Lung (tissue), 12 donors: ENCODE results near the gene PES1. TPM values are rescaled to one million over a fixed set of nuclear protein-coding genes. Genes with fewer than 3 reads are reported as not detected.
"Not testable (repeated sequence)": the region's sequence is repeated elsewhere in the genome, so short reads cannot be mapped to it uniquely, and the experiment has no call there.

Experiments
- ATAC-seq: fragments of 200-7000 bp; cut with Tn5 transposase; one replicate; pipeline ENCODE4 v1.9.1; 2020; ENCODE audit warnings: moderate number of reproducible peaks; ENCODE audit not compliant: insufficient read depth, low FRiP score
- DNase-seq, 3 donors: peaks; one replicate each; pipeline ENCODE4 v3.0.0-alpha.2; 2013 to 2017
- H3K27ac ChIP-seq, 2 donors: one replicate each; pipeline ENCODE4 v1.5.1; 2013; ENCODE audit warnings: mild to moderate bottlenecking in 2 of 2, moderate library complexity in 2 of 2, control low read depth in 1 of 2, inconsistent platforms in 1 of 2, low read depth in 1 of 2, low read length in 1 of 2
- H3K27me3 ChIP-seq, 3 donors: one replicate each; pipeline ENCODE4 v1.5.1; 2013; ENCODE audit warnings: low read length in 2 of 3; ENCODE audit not compliant: control insufficient read depth in 3 of 3, insufficient read depth in 3 of 3
- H3K36me3 ChIP-seq, 4 donors: one replicate each; pipeline ENCODE4 v1.5.1; 2013; ENCODE audit warnings: low read length in 4 of 4, mild to moderate bottlenecking in 1 of 4, moderate library complexity in 1 of 4; ENCODE audit not compliant: control insufficient read depth in 4 of 4, insufficient read depth in 4 of 4
- H3K4me1 ChIP-seq, 5 donors: one replicate each; pipeline ENCODE4 v1.5.1; 2013; ENCODE audit warnings: low read length in 5 of 5, mild to moderate bottlenecking in 2 of 5, moderate library complexity in 1 of 5; ENCODE audit not compliant: control insufficient read depth in 5 of 5, insufficient read depth in 5 of 5
- H3K4me3 ChIP-seq: one replicate; pipeline ENCODE4 v1.5.1; 2013; ENCODE audit warnings: mild to moderate bottlenecking, control low read depth, moderate library complexity
- H3K9ac ChIP-seq, 2 donors: one replicate each; pipeline ENCODE4 v1.5.1; 2013; ENCODE audit warnings: low read length in 2 of 2, control low read depth in 1 of 2; ENCODE audit not compliant: insufficient read depth in 1 of 2
- H3K9me3 ChIP-seq, 4 donors: one replicate each; pipeline ENCODE4 v1.5.1; 2013; ENCODE audit warnings: low read length in 3 of 4, mild to moderate bottlenecking in 1 of 4, moderate library complexity in 1 of 4; ENCODE audit not compliant: control insufficient read depth in 4 of 4, insufficient read depth in 3 of 4
- CTCF ChIP-seq: IDR thresholded peaks from 2 replicates; pipeline ENCODE4 v1.5.1; 2012; ENCODE audit warnings: mild to moderate bottlenecking; ENCODE audit errors: control extremely low read depth, extremely low read depth
- WGBS, 2 donors: extraction: QIAGEN DNeasy Blood & Tissue Kit; methylation state at CpG; one replicate each; pipeline ENCODE4 v1.1.7; 2013; 5-methylcytosine and 5-hydroxymethylcytosine counted together
- polyA plus RNA-seq, 2 donors: library from polyadenylated mRNA; stranded (reverse); fragments of 200-250 nt; gene quantifications; one replicate each; pipeline ENCODE4 v1.2.1, GENCODE V29; 2013
- total RNA-seq, 2 donors: library from RNA; depleted of rRNA in 1 of 2; stranded (reverse); fragments of >200 nt in 1 of 2; gene quantifications; one replicate each; pipeline ENCODE4 v1.2.1, GENCODE V29; 2014 to 2021
- donor health status: control.
- donor health status: control.
- donor health status: Bipolar disorder and iron deficiency.
- donor health status: healthy.
- donor health status: DM: yes; HTN: yes; CAD: no.

PES1 gene
- total and polyA plus RNA-seq, 4 donors, result 34.4 to 77.2 (median 72.7) TPM

- peaks cover 0 to 2% (median 0%) of the 10 kb centered on the region in 4 donors for H3K9me3 ChIP-seq
- no peak for TF ChIP-seq CTCF
- ATAC-seq, result no peak
- no peak overlapping the region for H3K4me3 ChIP-seq
- peaks cover 0 to 7% (median 0%) of the 10 kb centered on the region in 5 donors for H3K4me1 ChIP-seq
- H3K27ac ChIP-seq, result no peak overlapping the region
- no peak for DNase-seq
- H3K36me3 ChIP-seq, result no peaks in the 10 kb centered on the region
- 84 to 85% methylated on average over 12 of the region's 12 CpGs for WGBS, 2 donors
- H3K9ac ChIP-seq, result no peak overlapping the region
- no peaks in the 10 kb centered on the region for H3K27me3 ChIP-seq
Measured at GRCh38 chr22:30542811-30543188, 48.9 kb downstream of the PES1 start.

GRCh38 chr22:30541961-30542810 lies 49.5 kb downstream of the PES1 start:
- 4 to 5% methylated on average over 49 to 64 of the region's 64 CpGs for WGBS, 2 donors
- H3K4me1 ChIP-seq, result peaks cover 0 to 7% (median 0%) of the 10 kb centered on the region in 5 donors
- no peak overlapping the region for H3K9ac ChIP-seq
- TF ChIP-seq CTCF, result no peak
- no peaks in the 10 kb centered on the region for H3K27me3 ChIP-seq
- no peaks in the 10 kb centered on the region for H3K36me3 ChIP-seq
- H3K27ac ChIP-seq, result no peak overlapping the region
- H3K4me3 ChIP-seq, result peak overlapping the region; percentile 28
- H3K9me3 ChIP-seq, result peaks cover 0 to 2% (median 0%) of the 10 kb centered on the region in 4 donors
- peak; percentile 29 to 39 (median 35) for DNase-seq
- peak; percentile 56 for ATAC-seq

- WGBS, 2 donors, result 73 to 94% methylated on average over 3 of the region's 3 CpGs
- H3K27ac ChIP-seq, H3K9me3 ChIP-seq, H3K9ac ChIP-seq, H3K36me3 ChIP-seq, H3K4me3 ChIP-seq, ATAC-seq, DNase-seq, H3K4me1 ChIP-seq, H3K27me3 ChIP-seq: not testable (repeated sequence)
Measured at GRCh38 chr22:30541511-30541910, 50.2 kb downstream of the PES1 start.

- peaks cover 0 to 2% (median 0%) of the 10 kb centered on the region in 4 donors for H3K9me3 ChIP-seq
- no peak overlapping the region for H3K27ac ChIP-seq
- no peaks in the 10 kb centered on the region for H3K36me3 ChIP-seq
- H3K4me3 ChIP-seq, result no peak overlapping the region
- ATAC-seq (no peak), DNase-seq (no peak)
- H3K4me1 ChIP-seq, result peaks cover 0 to 7% (median 0%) of the 10 kb centered on the region in 5 donors
- WGBS, 2 donors, result 88 to 95% methylated on average over 1 of the region's 1 CpG
- no peak overlapping the region for H3K9ac ChIP-seq
- TF ChIP-seq CTCF, result no peak
- H3K27me3 ChIP-seq, result no peaks in the 10 kb centered on the region
Measured at GRCh38 chr22:30539368-30539767, 52.3 kb downstream of the PES1 start.
